Effector memory CD8-positive, alpha-beta T cell (primary cell): ENCODE measurements around the gene PLXDC2.

Experiments used
- ATAC-seq: fragments of 150-1000 bp; cut with Tn5 transposase; replicated peaks from 2 replicates; pipeline ENCODE4 v1.10.0; 2021; ENCODE audit warnings: mild to moderate bottlenecking, moderate library complexity
- DNase-seq, 3 experiments: peaks; one replicate each; pipeline ENCODE4 v3.0.0; 2021
- H3K27ac Mint-ChIP-seq, 2 donors: one replicate each; pipeline ENCODE4 v1.8.0; 2022; ENCODE audit warnings: mild to moderate bottlenecking in 2 of 2, mixed read lengths in 2 of 2, moderate library complexity in 2 of 2
- H3K27me3 Mint-ChIP-seq, 2 donors: one replicate each; pipeline ENCODE4 v1.8.0; 2022; ENCODE audit warnings: mixed read lengths in 2 of 2
- H3K36me3 Mint-ChIP-seq: one replicate; pipeline ENCODE4 v1.8.0; 2022; ENCODE audit warnings: mild to moderate bottlenecking, moderate library complexity, mixed read lengths; ENCODE audit not compliant: insufficient read depth
- H3K4me1 Mint-ChIP-seq, 2 donors: one replicate each; pipeline ENCODE4 v1.8.0; 2022; ENCODE audit warnings: low read depth in 2 of 2, mixed read lengths in 2 of 2
- H3K4me3 Mint-ChIP-seq, 2 donors: one replicate each; pipeline ENCODE4 v1.8.0; 2022; ENCODE audit warnings: mild to moderate bottlenecking in 2 of 2, mixed read lengths in 2 of 2, moderate library complexity in 2 of 2
- H3K9me3 Mint-ChIP-seq, 2 donors: one replicate each; pipeline ENCODE4 v1.8.0; 2022; ENCODE audit warnings: mixed read lengths in 2 of 2

Gene PLXDC2

GRCh38 chr10:20075713-20076112, 259.5 kb downstream of the PLXDC2 start:
- DNase-seq, result no peak
- H3K4me3 Mint-ChIP-seq, result no peak overlapping the region
- H3K27ac Mint-ChIP-seq, result no peak overlapping the region
- no peaks in the 10 kb centered on the region for H3K27me3 Mint-ChIP-seq
- H3K36me3 Mint-ChIP-seq, result no peaks in the 10 kb centered on the region
- ATAC-seq, result no peak
- peaks cover 8 to 9% of the 10 kb centered on the region in 2 donors for H3K9me3 Mint-ChIP-seq
- H3K4me1 Mint-ChIP-seq, result no peaks in the 10 kb centered on the region

DNA sequence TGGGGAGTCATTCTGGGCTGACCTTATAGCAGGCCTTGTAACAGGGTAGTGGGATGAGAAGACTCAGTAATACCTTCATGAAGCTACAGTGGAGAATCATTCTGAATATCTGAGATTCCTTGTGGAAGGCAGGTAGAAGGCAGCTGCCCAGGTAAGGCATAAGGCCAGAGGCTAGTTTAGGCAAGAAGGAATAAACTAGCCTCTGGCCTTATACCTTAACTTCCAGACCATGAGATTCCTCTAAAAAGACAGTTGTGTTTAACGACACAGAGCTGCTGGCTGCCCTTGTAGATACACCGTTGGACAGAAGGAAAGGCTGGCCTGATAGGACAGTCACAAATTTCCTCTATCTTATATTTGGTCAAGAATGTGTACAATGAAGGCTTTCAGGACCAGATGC, 268.2 kb downstream of the PLXDC2 start:
- Mint-ChIP-seq H3K9me3 (no peaks in the 10 kb centered on the region), H3K36me3 (no peaks in the 10 kb centered on the region), H3K27me3 (no peaks in the 10 kb centered on the region), H3K27ac (no peak overlapping the region), H3K4me3 (no peak overlapping the region), H3K4me1 (no peaks in the 10 kb centered on the region)
- no peak for ATAC-seq
- no peak for DNase-seq

DNA sequence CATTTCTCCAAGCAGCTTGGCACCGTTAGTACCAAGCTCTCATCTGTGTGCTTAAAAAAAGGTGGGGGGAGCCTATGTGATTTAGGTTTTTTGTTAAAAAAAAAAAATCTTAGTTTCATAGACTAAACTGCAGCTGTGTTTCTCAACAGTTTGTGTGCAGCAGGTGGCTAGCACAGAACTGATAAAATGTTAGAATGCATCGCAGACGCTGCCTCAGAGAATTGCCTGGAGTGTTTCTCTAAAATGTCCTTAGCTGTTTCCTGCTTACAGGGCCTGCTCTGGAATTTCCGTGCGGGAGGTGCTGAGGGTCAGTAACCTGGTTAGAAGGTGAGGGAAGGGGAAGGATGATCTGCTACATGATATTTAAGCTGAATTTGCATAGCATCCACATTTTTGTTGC, 268.9 kb downstream of the PLXDC2 start:
- DNase-seq, result no peak
- no peaks in the 10 kb centered on the region for H3K4me1 Mint-ChIP-seq
- no peaks in the 10 kb centered on the region for H3K36me3 Mint-ChIP-seq
- H3K27ac Mint-ChIP-seq, result no peak overlapping the region
- no peak for ATAC-seq
- H3K27me3 Mint-ChIP-seq, result no peaks in the 10 kb centered on the region
- H3K9me3 Mint-ChIP-seq, result no peaks in the 10 kb centered on the region
- H3K4me3 Mint-ChIP-seq, result no peak overlapping the region

DNA sequence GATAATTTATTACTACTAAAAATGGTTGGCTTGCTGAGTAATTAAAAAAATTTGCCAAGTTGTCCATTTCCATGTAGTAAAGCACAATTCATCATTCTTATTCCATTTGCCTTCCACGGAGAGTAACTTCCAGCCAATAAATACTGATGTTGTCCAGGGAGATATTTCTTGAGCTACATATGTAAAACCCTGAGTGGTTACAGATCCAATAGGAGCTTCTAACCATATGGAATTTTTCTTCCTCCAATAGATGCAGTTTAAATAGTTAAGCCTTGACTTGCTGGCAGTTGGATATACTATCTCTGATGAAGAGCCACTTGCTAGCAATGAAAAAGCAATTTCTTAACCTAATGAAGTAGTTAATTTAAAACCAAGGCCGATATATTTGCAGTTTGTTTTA, 271.1 kb downstream of the PLXDC2 start:
- Mint-ChIP-seq H3K27ac (no peak overlapping the region), H3K27me3 (no peaks in the 10 kb centered on the region), H3K9me3 (peaks cover 8 to 9% of the 10 kb centered on the region in 2 donors), H3K4me3 (no peak overlapping the region), H3K36me3 (no peaks in the 10 kb centered on the region), H3K4me1 (no peaks in the 10 kb centered on the region)
- ATAC-seq (no peak), DNase-seq (no peak)

DNA sequence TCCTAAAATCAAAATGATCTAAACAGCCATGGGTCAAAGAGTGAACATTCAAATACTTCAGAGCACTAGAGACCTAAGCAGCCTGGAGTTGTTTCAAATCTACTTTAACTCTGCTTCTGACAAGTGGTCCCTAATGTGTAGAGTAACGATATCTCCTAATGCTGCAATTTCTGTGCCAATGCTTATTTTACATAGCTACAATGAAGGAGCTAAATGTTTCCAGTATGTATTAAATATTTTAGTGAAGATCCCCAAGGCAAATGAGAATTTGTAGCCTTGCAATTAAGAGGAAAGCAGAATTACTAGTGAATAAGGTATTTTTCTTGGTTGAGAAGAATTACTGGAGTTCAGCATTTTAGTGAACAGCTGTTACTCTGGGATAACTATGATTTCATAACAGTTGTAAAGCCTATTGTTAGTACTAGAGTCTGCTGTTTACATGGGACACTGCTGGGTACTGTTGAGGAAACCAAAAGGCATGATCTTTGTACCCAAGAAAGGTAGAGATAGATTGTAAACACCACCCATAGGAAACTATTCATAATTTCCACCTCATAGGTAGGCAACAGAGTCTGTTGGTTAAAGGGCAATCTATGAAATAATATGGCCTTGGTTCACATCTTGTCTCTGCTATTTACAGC, 271.9 kb downstream of the PLXDC2 start:
- Mint-ChIP-seq H3K27ac (no peak overlapping the region), H3K27me3 (no peaks in the 10 kb centered on the region), H3K4me3 (no peak overlapping the region), H3K36me3 (no peaks in the 10 kb centered on the region), H3K4me1 (no peaks in the 10 kb centered on the region), H3K9me3 (peaks cover 8 to 9% of the 10 kb centered on the region in 2 donors)
- no peak for ATAC-seq
- no peak for DNase-seq

- ATAC-seq (no peak), DNase-seq (no peak)
- Mint-ChIP-seq H3K9me3 (peaks cover 8 to 9% of the 10 kb centered on the region in 2 donors), H3K4me1 (no peaks in the 10 kb centered on the region), H3K4me3 (no peak overlapping the region), H3K36me3 (no peaks in the 10 kb centered on the region), H3K27me3 (no peaks in the 10 kb centered on the region), H3K27ac (no peak overlapping the region)
Measured at GRCh38 chr10:20089879-20090278, 273.6 kb downstream of the PLXDC2 start.

- Mint-ChIP-seq H3K27me3 (no peaks in the 10 kb centered on the region), H3K27ac (no peak overlapping the region), H3K4me3 (no peak overlapping the region), H3K4me1 (no peaks in the 10 kb centered on the region), H3K9me3 (peaks cover 12 to 17% of the 10 kb centered on the region in 2 donors), H3K36me3 (no peaks in the 10 kb centered on the region)
- no peak for ATAC-seq
- no peak for DNase-seq
Measured at GRCh38 chr10:20090831-20091230, 274.6 kb downstream of the PLXDC2 start.

- Mint-ChIP-seq H3K27me3 (no peaks in the 10 kb centered on the region), H3K9me3 (peaks cover 12 to 17% of the 10 kb centered on the region in 2 donors), H3K27ac (no peak overlapping the region), H3K36me3 (no peaks in the 10 kb centered on the region), H3K4me1 (no peaks in the 10 kb centered on the region), H3K4me3 (no peak overlapping the region)
- DNase-seq, result no peak
- ATAC-seq, result no peak
Measured at GRCh38 chr10:20091698-20092097, 275.5 kb downstream of the PLXDC2 start.

GRCh38 chr10:20093600-20093999, 277.4 kb downstream of the PLXDC2 start:
- H3K36me3 Mint-ChIP-seq, result no peaks in the 10 kb centered on the region
- no peak for ATAC-seq
- H3K9me3 Mint-ChIP-seq, result peaks cover 14 to 17% of the 10 kb centered on the region in 2 donors
- H3K27ac Mint-ChIP-seq, result no peak overlapping the region
- no peaks in the 10 kb centered on the region for H3K4me1 Mint-ChIP-seq
- no peak overlapping the region for H3K4me3 Mint-ChIP-seq
- no peak for DNase-seq
- no peaks in the 10 kb centered on the region for H3K27me3 Mint-ChIP-seq

- Mint-ChIP-seq H3K36me3 (no peaks in the 10 kb centered on the region), H3K9me3 (peaks cover 14 to 17% of the 10 kb centered on the region in 2 donors), H3K4me1 (no peaks in the 10 kb centered on the region), H3K4me3 (no peak overlapping the region), H3K27me3 (no peaks in the 10 kb centered on the region), H3K27ac (no peak overlapping the region)
- ATAC-seq (no peak), DNase-seq (no peak)
Measured at GRCh38 chr10:20094226-20094976, 278.2 kb downstream of the PLXDC2 start.

DNA sequence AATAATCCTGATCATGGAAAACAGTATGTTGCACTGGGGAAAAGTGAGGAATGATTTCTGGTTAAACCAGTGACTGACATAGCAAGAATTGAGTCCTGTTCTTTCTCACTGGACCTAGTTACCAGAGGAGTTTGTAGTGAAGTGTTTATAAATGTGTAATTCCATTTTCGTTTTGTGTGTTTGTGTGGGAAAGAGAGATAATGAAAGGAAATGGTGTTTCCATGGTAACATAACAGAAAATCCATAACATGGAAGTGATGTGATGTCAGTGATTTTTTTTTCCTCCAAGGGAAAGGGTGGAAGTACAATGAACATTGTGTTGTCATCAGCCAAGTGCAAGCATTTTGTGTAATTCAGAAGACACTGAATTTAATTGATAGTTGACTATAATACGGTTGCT, 283.9 kb downstream of the PLXDC2 start:
- ATAC-seq, result no peak
- Mint-ChIP-seq H3K4me1 (no peaks in the 10 kb centered on the region), H3K9me3 (peaks cover 20% of the 10 kb centered on the region in 2 donors)

GRCh38 chr10:20105236-20105635, 289.0 kb downstream of the PLXDC2 start:
- peaks cover 12 to 15% of the 10 kb centered on the region in 2 donors for H3K9me3 Mint-ChIP-seq
- no peaks in the 10 kb centered on the region for H3K36me3 Mint-ChIP-seq
- no peaks in the 10 kb centered on the region for H3K4me1 Mint-ChIP-seq
- H3K27ac Mint-ChIP-seq, result no peak overlapping the region
- H3K4me3 Mint-ChIP-seq, result no peak overlapping the region
- no peak for ATAC-seq
- H3K27me3 Mint-ChIP-seq, result no peaks in the 10 kb centered on the region
- no peak for DNase-seq

More for the DNA sequence above, 283.9 kb downstream of the PLXDC2 start:
- H3K27me3 Mint-ChIP-seq, result no peaks in the 10 kb centered on the region
- H3K36me3 Mint-ChIP-seq, result no peaks in the 10 kb centered on the region
- H3K4me3 Mint-ChIP-seq, result no peak overlapping the region
- no peak overlapping the region for H3K27ac Mint-ChIP-seq
- no peak for DNase-seq

DNA sequence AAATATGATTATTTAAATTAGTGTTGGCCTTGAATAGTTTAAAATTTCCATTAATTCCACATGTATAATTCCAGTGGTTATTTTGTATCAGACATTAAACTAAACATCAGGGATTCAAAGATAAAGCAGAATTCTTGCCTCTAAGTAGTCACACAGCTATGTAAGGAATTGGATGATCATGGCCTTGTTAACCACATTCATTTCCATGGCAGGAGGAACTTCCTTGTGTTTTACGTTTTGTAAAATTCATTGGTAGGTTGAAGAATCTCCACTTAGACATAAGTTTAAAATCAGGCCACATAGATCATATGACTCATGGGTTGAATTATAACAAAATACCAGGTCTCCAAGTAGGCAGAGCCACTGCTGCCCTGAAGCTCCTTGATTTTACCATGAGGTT, 289.7 kb downstream of the PLXDC2 start:
- no peaks in the 10 kb centered on the region for H3K36me3 Mint-ChIP-seq
- ATAC-seq (no peak), DNase-seq (no peak)
- H3K9me3 Mint-ChIP-seq, result peaks cover 12 to 15% of the 10 kb centered on the region in 2 donors
- no peaks in the 10 kb centered on the region for H3K27me3 Mint-ChIP-seq
- no peak overlapping the region for H3K27ac Mint-ChIP-seq
- H3K4me3 Mint-ChIP-seq, result no peak overlapping the region
- H3K4me1 Mint-ChIP-seq, result no peaks in the 10 kb centered on the region

GRCh38 chr10:20108021-20108420, 291.8 kb downstream of the PLXDC2 start:
- DNase-seq (no peak), ATAC-seq (no peak)
- no peaks in the 10 kb centered on the region for H3K27me3 Mint-ChIP-seq
- H3K36me3 Mint-ChIP-seq, result no peaks in the 10 kb centered on the region
- no peak overlapping the region for H3K4me3 Mint-ChIP-seq
- no peak overlapping the region for H3K27ac Mint-ChIP-seq
- H3K4me1 Mint-ChIP-seq, result no peaks in the 10 kb centered on the region
- H3K9me3 Mint-ChIP-seq, result peaks cover 6% of the 10 kb centered on the region in 2 donors
